Measurements from ENCODE around the gene SS18. TPM values are rescaled to one million over a fixed set of nuclear protein-coding genes. Genes with fewer than 3 reads are reported as not detected.

Gene SS18
- total and polyA plus RNA-seq, 9 donors = 34.6 to 52.3 (median 38.4) TPM

GRCh38 chr18:26044807-26045206 lies 45.6 kb downstream of the SS18 start:
- no peaks in the 10 kb centered on the region for H3K27me3 ChIP-seq (ENCODE audit: control insufficient read depth, insufficient read depth, low read length)
- H3K4me3 ChIP-seq (ENCODE audit: low read length) = no peak overlapping the region
- H3K27ac ChIP-seq (ENCODE audit: low read length) = no peak overlapping the region
- 93% methylated on average over 2 of the region's 3 CpGs for WGBS (ENCODE audit: insufficient coverage)
- DNase-seq = no peak
- peaks cover 5% of the 10 kb centered on the region for H3K36me3 ChIP-seq (ENCODE audit: control insufficient read depth, insufficient read depth, low read length)
- no peaks in the 10 kb centered on the region for H3K4me1 ChIP-seq (ENCODE audit: control insufficient read depth, insufficient read depth, low read length)
- H3K9me3 ChIP-seq (replicated peaks; ENCODE audit: control insufficient read depth, low read depth, low read length) = no peaks in the 10 kb centered on the region

GRCh38 chr18:26040051-26040656 lies 50.3 kb downstream of the SS18 start:
- Histone ChIP-seq H3K4me3 (ENCODE audit: low read length) (no peak overlapping the region), H3K36me3 (ENCODE audit: control insufficient read depth, insufficient read depth, low read length) (peaks cover 5% of the 10 kb centered on the region), H3K9me3 (replicated peaks; ENCODE audit: control insufficient read depth, low read depth, low read length) (no peaks in the 10 kb centered on the region), H3K27ac (ENCODE audit: low read length) (no peak overlapping the region), H3K4me1 (ENCODE audit: control insufficient read depth, insufficient read depth, low read length) (no peaks in the 10 kb centered on the region), H3K27me3 (ENCODE audit: control insufficient read depth, insufficient read depth, low read length) (no peaks in the 10 kb centered on the region)
- no peak for DNase-seq
- no CpG with 5 or more reads among the region's 1 CpG for WGBS (ENCODE audit: insufficient coverage)

- H3K4me3 ChIP-seq (ENCODE audit: low read length) = no peak overlapping the region
- peaks cover 8% of the 10 kb centered on the region for H3K36me3 ChIP-seq (ENCODE audit: control insufficient read depth, insufficient read depth, low read length)
- no peaks in the 10 kb centered on the region for H3K27me3 ChIP-seq (ENCODE audit: control insufficient read depth, insufficient read depth, low read length)
- no CpG with 5 or more reads among the region's 1 CpG for WGBS (ENCODE audit: insufficient coverage)
- DNase-seq = no peak
- no peaks in the 10 kb centered on the region for H3K4me1 ChIP-seq (ENCODE audit: control insufficient read depth, insufficient read depth, low read length)
- no peaks in the 10 kb centered on the region for H3K9me3 ChIP-seq (replicated peaks; ENCODE audit: control insufficient read depth, low read depth, low read length)
- H3K27ac ChIP-seq (ENCODE audit: low read length) = no peak overlapping the region
These were observed 51.2 kb downstream of the SS18 start for GRCh38 chr18:26039203-26039602.

- no peaks in the 10 kb centered on the region for H3K4me1 ChIP-seq (ENCODE audit: control insufficient read depth, insufficient read depth, low read length)
- no peaks in the 10 kb centered on the region for H3K27me3 ChIP-seq (ENCODE audit: control insufficient read depth, insufficient read depth, low read length)
- H3K4me3 ChIP-seq (ENCODE audit: low read length) = no peak overlapping the region
- H3K9me3 ChIP-seq (replicated peaks; ENCODE audit: control insufficient read depth, low read depth, low read length) = no peaks in the 10 kb centered on the region
- H3K36me3 ChIP-seq (ENCODE audit: control insufficient read depth, insufficient read depth, low read length) = peaks cover 17% of the 10 kb centered on the region
- DNase-seq = no peak
- no peak overlapping the region for H3K27ac ChIP-seq (ENCODE audit: low read length)
These were observed 53.8 kb downstream of the SS18 start for GRCh38 chr18:26036635-26037034.

- no peaks in the 10 kb centered on the region for H3K27me3 ChIP-seq (ENCODE audit: control insufficient read depth, insufficient read depth, low read length)
- no peaks in the 10 kb centered on the region for H3K4me1 ChIP-seq (ENCODE audit: control insufficient read depth, insufficient read depth, low read length)
- WGBS (ENCODE audit: insufficient coverage) = 100% methylated on average over 2 of the region's 5 CpGs
- no peak for DNase-seq
- H3K27ac ChIP-seq (ENCODE audit: low read length) = no peak overlapping the region
- peaks cover 23% of the 10 kb centered on the region for H3K36me3 ChIP-seq (ENCODE audit: control insufficient read depth, insufficient read depth, low read length)
- H3K9me3 ChIP-seq (replicated peaks; ENCODE audit: control insufficient read depth, low read depth, low read length) = no peaks in the 10 kb centered on the region
- no peak overlapping the region for H3K4me3 ChIP-seq (ENCODE audit: low read length)
These were observed 55.4 kb downstream of the SS18 start for GRCh38 chr18:26034850-26035497.

- no CpG with 5 or more reads among the region's 1 CpG for WGBS (ENCODE audit: insufficient coverage)
- DNase-seq = no peak
- no peaks in the 10 kb centered on the region for H3K4me1 ChIP-seq (ENCODE audit: control insufficient read depth, insufficient read depth, low read length)
- no peaks in the 10 kb centered on the region for H3K27me3 ChIP-seq (ENCODE audit: control insufficient read depth, insufficient read depth, low read length)
- no peak overlapping the region for H3K4me3 ChIP-seq (ENCODE audit: low read length)
- H3K36me3 ChIP-seq (ENCODE audit: control insufficient read depth, insufficient read depth, low read length) = peaks cover 20% of the 10 kb centered on the region
- no peaks in the 10 kb centered on the region for H3K9me3 ChIP-seq (replicated peaks; ENCODE audit: control insufficient read depth, low read depth, low read length)
- H3K27ac ChIP-seq (ENCODE audit: low read length) = no peak overlapping the region
These were observed 67.8 kb downstream of the SS18 start for GRCh38 chr18:26022585-26022984.

GRCh38 chr18:26021061-26021754 lies 69.2 kb downstream of the SS18 start:
- no peaks in the 10 kb centered on the region for H3K4me1 ChIP-seq (ENCODE audit: control insufficient read depth, insufficient read depth, low read length)
- no peaks in the 10 kb centered on the region for H3K9me3 ChIP-seq (replicated peaks; ENCODE audit: control insufficient read depth, low read depth, low read length)
- H3K27me3 ChIP-seq (ENCODE audit: control insufficient read depth, insufficient read depth, low read length) = no peaks in the 10 kb centered on the region
- H3K4me3 ChIP-seq (ENCODE audit: low read length) = no peak overlapping the region
- peaks cover 22% of the 10 kb centered on the region for H3K36me3 ChIP-seq (ENCODE audit: control insufficient read depth, insufficient read depth, low read length)
- no peak for DNase-seq
- no CpG with 5 or more reads among the region's 3 CpGs for WGBS (ENCODE audit: insufficient coverage)
- H3K27ac ChIP-seq (ENCODE audit: low read length) = no peak overlapping the region

- no peak overlapping the region for H3K4me3 ChIP-seq (ENCODE audit: low read length)
- no peaks in the 10 kb centered on the region for H3K4me1 ChIP-seq (ENCODE audit: control insufficient read depth, insufficient read depth, low read length)
- no peaks in the 10 kb centered on the region for H3K27me3 ChIP-seq (ENCODE audit: control insufficient read depth, insufficient read depth, low read length)
- H3K9me3 ChIP-seq (replicated peaks; ENCODE audit: control insufficient read depth, low read depth, low read length) = no peaks in the 10 kb centered on the region
- DNase-seq = peak; percentile 32
- H3K27ac ChIP-seq (ENCODE audit: low read length) = no peak overlapping the region
- H3K36me3 ChIP-seq (ENCODE audit: control insufficient read depth, insufficient read depth, low read length) = peaks cover 17% of the 10 kb centered on the region
These were observed 72.5 kb downstream of the SS18 start for GRCh38 chr18:26017929-26018328.

- no peaks in the 10 kb centered on the region for H3K27me3 ChIP-seq (ENCODE audit: control insufficient read depth, insufficient read depth, low read length)
- H3K4me3 ChIP-seq (ENCODE audit: low read length) = no peak overlapping the region
- H3K36me3 ChIP-seq (ENCODE audit: control insufficient read depth, insufficient read depth, low read length) = peaks cover 9% of the 10 kb centered on the region
- no peaks in the 10 kb centered on the region for H3K9me3 ChIP-seq (replicated peaks; ENCODE audit: control insufficient read depth, low read depth, low read length)
- no peaks in the 10 kb centered on the region for H3K4me1 ChIP-seq (ENCODE audit: control insufficient read depth, insufficient read depth, low read length)
- no peak overlapping the region for H3K27ac ChIP-seq (ENCODE audit: low read length)
- DNase-seq = no peak
These were observed 76.0 kb downstream of the SS18 start for GRCh38 chr18:26014462-26014861.

GRCh38 chr18:26008619-26009018 lies 81.8 kb downstream of the SS18 start:
- no CpG with 5 or more reads among the region's 1 CpG for WGBS (ENCODE audit: insufficient coverage)
- H3K27me3 ChIP-seq (ENCODE audit: control insufficient read depth, insufficient read depth, low read length) = no peaks in the 10 kb centered on the region

More at GRCh38 chr18:26008619-26009018, 81.8 kb downstream of the SS18 start:
- Histone ChIP-seq H3K4me3 (ENCODE audit: low read length) (no peak overlapping the region), H3K36me3 (ENCODE audit: control insufficient read depth, insufficient read depth, low read length) (no peaks in the 10 kb centered on the region), H3K27ac (ENCODE audit: low read length) (no peak overlapping the region), H3K9me3 (replicated peaks; ENCODE audit: control insufficient read depth, low read depth, low read length) (no peaks in the 10 kb centered on the region), H3K4me1 (ENCODE audit: control insufficient read depth, insufficient read depth, low read length) (no peaks in the 10 kb centered on the region)
- no peak for DNase-seq

All from muscle of leg (tissue), 11 donors.